Left renal pelvis (tissue), 4 donors: ENCODE results near the gene SMCHD1. TPM values are rescaled to one million over a fixed set of nuclear protein-coding genes. Genes with fewer than 3 reads are reported as not detected.
"Not testable (repeated sequence)": the region's sequence is repeated elsewhere in the genome, so short reads cannot be mapped to it uniquely, and the experiment has no call there.

Experiments used
- DNase-seq, 4 donors: peaks; one replicate each; pipeline ENCODE4 v3.0.0-alpha.2; 2013; ENCODE audit warnings: low read depth in 4 of 4, low spot score in 3 of 4
- polyA plus RNA-seq, 4 donors: library from polyadenylated mRNA; unstranded; fragments of 120-200 nt; gene quantifications; one replicate each; pipeline ENCODE4 v1.2.1, GENCODE V29; 2013; ENCODE audit not compliant: insufficient read length in 4 of 4

The SMCHD1 gene
- polyA plus RNA-seq, 4 donors: 57.4 to 68.5 (median 64.2) TPM

GRCh38 chr18:2848247-2849246 is 193.0 kb downstream of the SMCHD1 start:
- no peak for DNase-seq

- no peak for DNase-seq
These were observed 195.3 kb downstream of the SMCHD1 start for GRCh38 chr18:2850816-2851215.

- no peak for DNase-seq
These were observed 196.2 kb downstream of the SMCHD1 start for GRCh38 chr18:2851771-2852170.

GRCh38 chr18:2852460-2852859 is 196.9 kb downstream of the SMCHD1 start:
- not testable (repeated sequence) for DNase-seq

GRCh38 chr18:2853173-2853925 is 197.8 kb downstream of the SMCHD1 start:
- no peak for DNase-seq

GRCh38 chr18:2853926-2854664 is 198.6 kb downstream of the SMCHD1 start:
- DNase-seq: no peak

Other genes with a start within 250 kb of the SMCHD1 start
- 10 to 100 TPM; 17.3 to 21.4 (median 19.4) TPM for gene METTL4, start 84.2 kb upstream of the SMCHD1 start, polyA plus RNA-seq
- 10 to 100 TPM; 24.9 to 28.6 (median 27.3) TPM for gene NDC80, start 84.2 kb upstream of the SMCHD1 start, polyA plus RNA-seq
- 10 to 100 TPM; 12.4 to 34.8 (median 14.4) TPM for gene EMILIN2, start 191.3 kb downstream of the SMCHD1 start, polyA plus RNA-seq